ENCODE measurements around the gene PIK3R6.

DNA sequence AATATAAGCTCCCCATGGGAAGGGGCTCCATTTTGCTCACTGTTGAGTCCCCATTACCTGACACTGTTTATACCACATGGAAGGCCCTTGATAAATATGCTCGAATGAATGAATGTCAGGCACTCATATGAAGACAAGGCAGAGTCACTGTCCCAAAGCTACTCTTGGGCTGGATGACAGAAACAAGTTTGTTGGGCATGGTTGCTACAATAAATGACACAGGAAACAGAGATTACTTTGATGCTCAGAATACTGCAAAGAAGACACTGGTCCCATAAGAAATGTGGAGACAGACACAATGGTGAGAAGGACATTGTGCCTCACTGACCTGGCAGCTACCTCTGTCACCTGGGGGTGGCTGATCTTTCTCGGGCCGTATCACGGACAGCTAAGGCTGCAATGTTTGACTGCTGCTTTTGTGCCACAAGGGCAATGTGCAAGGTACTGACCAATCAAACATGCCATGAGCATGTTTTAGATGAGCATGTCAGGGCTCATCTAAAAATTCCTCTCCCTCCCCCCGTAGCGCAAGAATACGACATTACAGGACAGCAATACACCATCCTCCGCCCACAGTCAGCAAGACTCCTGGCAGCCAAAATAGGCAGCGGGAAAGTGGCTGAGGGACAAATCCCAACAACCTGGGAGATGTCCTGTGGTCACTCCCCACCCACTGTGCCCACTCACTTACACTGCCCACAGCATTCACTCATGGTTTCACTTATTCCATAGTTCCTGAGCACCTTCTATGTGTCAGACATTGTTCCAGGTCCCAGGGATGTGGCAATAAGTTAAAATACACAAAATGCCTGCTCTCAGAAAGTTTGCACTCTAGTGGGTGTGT, 5.0 kb downstream of the PIK3R6 start:
- TF ChIP-seq, protein P1, sequence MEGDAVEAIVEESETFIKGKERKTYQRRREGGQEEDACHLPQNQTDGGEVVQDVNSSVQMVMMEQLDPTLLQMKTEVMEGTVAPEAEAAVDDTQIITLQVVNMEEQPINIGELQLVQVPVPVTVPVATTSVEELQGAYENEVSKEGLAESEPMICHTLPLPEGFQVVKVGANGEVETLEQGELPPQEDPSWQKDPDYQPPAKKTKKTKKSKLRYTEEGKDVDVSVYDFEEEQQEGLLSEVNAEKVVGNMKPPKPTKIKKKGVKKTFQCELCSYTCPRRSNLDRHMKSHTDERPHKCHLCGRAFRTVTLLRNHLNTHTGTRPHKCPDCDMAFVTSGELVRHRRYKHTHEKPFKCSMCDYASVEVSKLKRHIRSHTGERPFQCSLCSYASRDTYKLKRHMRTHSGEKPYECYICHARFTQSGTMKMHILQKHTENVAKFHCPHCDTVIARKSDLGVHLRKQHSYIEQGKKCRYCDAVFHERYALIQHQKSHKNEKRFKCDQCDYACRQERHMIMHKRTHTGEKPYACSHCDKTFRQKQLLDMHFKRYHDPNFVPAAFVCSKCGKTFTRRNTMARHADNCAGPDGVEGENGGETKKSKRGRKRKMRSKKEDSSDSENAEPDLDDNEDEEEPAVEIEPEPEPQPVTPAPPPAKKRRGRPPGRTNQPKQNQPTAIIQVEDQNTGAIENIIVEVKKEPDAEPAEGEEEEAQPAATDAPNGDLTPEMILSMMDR (IDR thresholded peaks at IDR 0.05; ENCODE audit: low read depth, low read length): no peak
- TF ChIP-seq POLR2A (IDR thresholded peaks at IDR 0.05; ENCODE audit: extremely low read depth, insufficient read length): no peak
- TF ChIP-seq, protein P2, sequence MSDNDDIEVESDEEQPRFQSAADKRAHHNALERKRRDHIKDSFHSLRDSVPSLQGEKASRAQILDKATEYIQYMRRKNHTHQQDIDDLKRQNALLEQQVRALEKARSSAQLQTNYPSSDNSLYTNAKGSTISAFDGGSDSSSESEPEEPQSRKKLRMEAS (IDR thresholded peaks at IDR 0.05; ENCODE audit: low read depth, low read length): no peak

Measured in NB4 (cell line).